A549 (cell line): Measurements from ENCODE around the gene STK4.

Experiments
- ELK1 ChIP-seq: fragments of 150-350 bp; IDR thresholded peaks from 2 replicates; pipeline ENCODE4 v1.6.1; 2014; ENCODE audit warnings: low read depth, mild to moderate bottlenecking, low read length
- POLR2A ChIP-seq: IDR thresholded peaks from 2 replicates; pipeline ENCODE4 v1.6.1; 2012; ENCODE audit warnings: mild to moderate bottlenecking, low read length

- TF ChIP-seq POLR2A (no peak), ELK1 (no peak)
Observed at GRCh38 chr20:45017281-45017680, 51.0 kb downstream of the STK4 start.
